ENCODE measurements around the gene ARHGAP25. TPM values are rescaled to one million over a fixed set of nuclear protein-coding genes. Genes with fewer than 3 reads are reported as not detected.
A peak's percentile ranks its signal among the peaks of the same experiment; 100 is the strongest.

ARHGAP25 gene
- total and polyA plus RNA-seq, 2 donors (not counting 1 experiment from before 2014, with no cell fraction given), result 2.7 to 5.8 TPM

DNA sequence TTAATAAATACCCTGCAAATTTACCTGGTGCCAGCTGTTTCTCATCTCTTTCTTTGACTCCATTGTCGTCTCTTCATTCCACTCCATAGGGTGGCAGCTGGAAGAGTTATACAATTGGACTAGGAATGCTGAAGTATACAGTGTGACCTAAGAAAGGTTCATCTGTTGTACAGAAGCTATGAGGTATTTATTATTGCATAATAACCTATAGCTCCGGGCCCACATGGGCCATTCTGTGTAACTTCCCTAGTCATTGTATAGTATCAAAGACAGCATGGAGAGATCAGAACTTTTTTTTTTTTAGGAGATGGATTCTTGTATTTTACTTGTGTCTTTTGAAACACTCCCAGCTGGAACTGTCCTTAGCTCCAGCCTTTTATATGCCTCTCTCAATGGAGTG is 110.4 kb downstream of the ARHGAP25 start:
- H3K9me3 ChIP-seq (ENCODE audit: control insufficient read depth, insufficient read depth, low read depth, low read length), result no peaks in the 10 kb centered on the region
- H3K27ac ChIP-seq (ENCODE audit: insufficient read depth, low read length), result no peak overlapping the region
- H2AFZ ChIP-seq (ENCODE audit: low read length), result no peak overlapping the region
- H3K4me1 ChIP-seq (ENCODE audit: control insufficient read depth, extremely low read depth, insufficient read depth, low read length), result no peaks in the 10 kb centered on the region
- TF ChIP-seq, protein P1, sequence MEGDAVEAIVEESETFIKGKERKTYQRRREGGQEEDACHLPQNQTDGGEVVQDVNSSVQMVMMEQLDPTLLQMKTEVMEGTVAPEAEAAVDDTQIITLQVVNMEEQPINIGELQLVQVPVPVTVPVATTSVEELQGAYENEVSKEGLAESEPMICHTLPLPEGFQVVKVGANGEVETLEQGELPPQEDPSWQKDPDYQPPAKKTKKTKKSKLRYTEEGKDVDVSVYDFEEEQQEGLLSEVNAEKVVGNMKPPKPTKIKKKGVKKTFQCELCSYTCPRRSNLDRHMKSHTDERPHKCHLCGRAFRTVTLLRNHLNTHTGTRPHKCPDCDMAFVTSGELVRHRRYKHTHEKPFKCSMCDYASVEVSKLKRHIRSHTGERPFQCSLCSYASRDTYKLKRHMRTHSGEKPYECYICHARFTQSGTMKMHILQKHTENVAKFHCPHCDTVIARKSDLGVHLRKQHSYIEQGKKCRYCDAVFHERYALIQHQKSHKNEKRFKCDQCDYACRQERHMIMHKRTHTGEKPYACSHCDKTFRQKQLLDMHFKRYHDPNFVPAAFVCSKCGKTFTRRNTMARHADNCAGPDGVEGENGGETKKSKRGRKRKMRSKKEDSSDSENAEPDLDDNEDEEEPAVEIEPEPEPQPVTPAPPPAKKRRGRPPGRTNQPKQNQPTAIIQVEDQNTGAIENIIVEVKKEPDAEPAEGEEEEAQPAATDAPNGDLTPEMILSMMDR (conservative IDR thresholded peaks at IDR 0.05 in 1 of 2, IDR thresholded peaks at IDR 0.05 in 1 of 2; ENCODE audit: low read depth in 1 of 2, low read length in 2 of 2), result no peak
- no peak for TF ChIP-seq EZH2 (IDR thresholded peaks at IDR 0.05; ENCODE audit: low read length, missing control alignments)
- no peak overlapping the region for H3K9ac ChIP-seq (ENCODE audit: insufficient read depth, low read length)
- no peaks in the 10 kb centered on the region for H4K20me1 ChIP-seq (ENCODE audit: control insufficient read depth, extremely low read depth, insufficient read depth, low read length)
- H3K27me3 ChIP-seq (ENCODE audit: control insufficient read depth, insufficient read depth, low read length), result peaks cover 10% of the 10 kb centered on the region
- H3K4me2 ChIP-seq (ENCODE audit: extremely low read depth, insufficient read depth, low read length), result no peak overlapping the region
- DNase-seq (ENCODE audit: low read depth in 2 of 2), result no peak
- H3K4me3 ChIP-seq (replicated peaks in 1 of 4; ENCODE audit: control extremely low read depth in 1 of 4, insufficient read depth in 1 of 4, low read depth in 3 of 4, low read length in 4 of 4), result no peak overlapping the region
- no peaks in the 10 kb centered on the region for H3K36me3 ChIP-seq (ENCODE audit: control insufficient read depth, insufficient read depth, low read length)
- H3K79me2 ChIP-seq (ENCODE audit: control insufficient read depth, insufficient read depth, low read length), result no peaks in the 10 kb centered on the region

DNA sequence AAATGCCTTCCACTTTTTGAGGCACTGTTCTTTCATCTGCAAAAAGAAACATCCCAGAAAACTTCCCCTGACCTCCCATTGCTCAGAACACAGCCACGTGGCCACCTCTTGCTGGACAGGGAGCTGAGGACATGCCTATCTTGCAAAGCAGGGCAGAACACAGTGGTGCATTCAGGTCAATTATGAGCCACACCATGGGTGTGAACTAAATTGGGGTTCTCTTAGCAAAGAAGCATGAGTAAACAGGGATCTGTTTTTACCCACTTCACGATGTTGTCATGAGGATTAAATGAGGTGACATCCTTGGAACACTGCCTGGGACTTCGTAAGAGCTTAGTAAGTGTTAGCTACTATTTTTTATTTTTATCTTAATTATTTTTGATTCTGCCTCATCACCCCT is 111.5 kb downstream of the ARHGAP25 start:
- Histone ChIP-seq H3K27ac (ENCODE audit: insufficient read depth, low read length) (no peak overlapping the region), H3K27me3 (ENCODE audit: control insufficient read depth, insufficient read depth, low read length) (peaks cover 13% of the 10 kb centered on the region)

DNA sequence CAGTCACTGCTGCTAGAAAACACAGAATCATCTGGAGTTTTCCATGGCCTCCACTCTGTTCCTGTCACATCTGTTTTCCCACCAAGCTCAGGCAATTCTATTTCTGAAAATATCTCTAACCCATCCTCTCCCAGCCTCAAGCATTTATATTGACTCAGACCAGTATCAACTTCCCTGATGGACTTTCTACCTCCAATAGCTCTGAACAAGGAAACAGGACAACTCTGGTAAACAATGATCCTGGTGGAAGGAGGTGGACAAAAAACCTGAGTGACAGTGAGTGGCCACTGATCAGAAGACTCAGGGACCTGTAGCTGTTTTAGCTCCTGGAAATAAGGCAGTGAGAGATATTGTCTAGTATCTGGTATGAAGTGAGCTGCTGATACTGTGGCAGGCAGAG is 113.1 kb downstream of the ARHGAP25 start:
- no peak overlapping the region for H3K27ac ChIP-seq (ENCODE audit: insufficient read depth, low read length)
- TF ChIP-seq, protein P1 (conservative IDR thresholded peaks at IDR 0.05 in 1 of 2, IDR thresholded peaks at IDR 0.05 in 1 of 2; ENCODE audit: low read depth in 1 of 2, low read length in 2 of 2), result no peak
- TF ChIP-seq EZH2 (IDR thresholded peaks at IDR 0.05; ENCODE audit: low read length, missing control alignments), result no peak

More for the DNA sequence above, 111.5 kb downstream of the ARHGAP25 start:
- Histone ChIP-seq H3K4me1 (ENCODE audit: control insufficient read depth, extremely low read depth, insufficient read depth, low read length) (no peaks in the 10 kb centered on the region), H3K4me3 (replicated peaks in 1 of 4; ENCODE audit: control extremely low read depth in 1 of 4, insufficient read depth in 1 of 4, low read depth in 3 of 4, low read length in 4 of 4) (no peak overlapping the region), H3K4me2 (ENCODE audit: extremely low read depth, insufficient read depth, low read length) (no peak overlapping the region), H3K9ac (ENCODE audit: insufficient read depth, low read length) (no peak overlapping the region), H4K20me1 (ENCODE audit: control insufficient read depth, extremely low read depth, insufficient read depth, low read length) (no peaks in the 10 kb centered on the region), H3K36me3 (ENCODE audit: control insufficient read depth, insufficient read depth, low read length) (no peaks in the 10 kb centered on the region), H2AFZ (ENCODE audit: low read length) (no peak overlapping the region), H3K9me3 (ENCODE audit: control insufficient read depth, insufficient read depth, low read depth, low read length) (no peaks in the 10 kb centered on the region), H3K79me2 (ENCODE audit: control insufficient read depth, insufficient read depth, low read length) (no peaks in the 10 kb centered on the region)
- DNase-seq (ENCODE audit: low read depth in 2 of 2), result peak in 1 of 2 donors; percentile 27
- TF ChIP-seq, protein P1 (conservative IDR thresholded peaks at IDR 0.05 in 1 of 2, IDR thresholded peaks at IDR 0.05 in 1 of 2; ENCODE audit: low read depth in 1 of 2, low read length in 2 of 2), result no peak
- TF ChIP-seq EZH2 (IDR thresholded peaks at IDR 0.05; ENCODE audit: low read length, missing control alignments), result no peak

More for the DNA sequence above, 113.1 kb downstream of the ARHGAP25 start:
- H2AFZ ChIP-seq (ENCODE audit: low read length), result no peak overlapping the region
- no peaks in the 10 kb centered on the region for H3K9me3 ChIP-seq (ENCODE audit: control insufficient read depth, insufficient read depth, low read depth, low read length)
- DNase-seq (ENCODE audit: low read depth in 2 of 2), result no peak
- peaks cover 13% of the 10 kb centered on the region for H3K27me3 ChIP-seq (ENCODE audit: control insufficient read depth, insufficient read depth, low read length)
- no peaks in the 10 kb centered on the region for H4K20me1 ChIP-seq (ENCODE audit: control insufficient read depth, extremely low read depth, insufficient read depth, low read length)
- no peak overlapping the region for H3K4me2 ChIP-seq (ENCODE audit: extremely low read depth, insufficient read depth, low read length)
- no peaks in the 10 kb centered on the region for H3K79me2 ChIP-seq (ENCODE audit: control insufficient read depth, insufficient read depth, low read length)
- H3K36me3 ChIP-seq (ENCODE audit: control insufficient read depth, insufficient read depth, low read length), result no peaks in the 10 kb centered on the region
- no peak overlapping the region for H3K9ac ChIP-seq (ENCODE audit: insufficient read depth, low read length)
- H3K4me1 ChIP-seq (ENCODE audit: control insufficient read depth, extremely low read depth, insufficient read depth, low read length), result no peaks in the 10 kb centered on the region
- H3K4me3 ChIP-seq (replicated peaks in 1 of 4; ENCODE audit: control extremely low read depth in 1 of 4, insufficient read depth in 1 of 4, low read depth in 3 of 4, low read length in 4 of 4), result no peak overlapping the region

Data from fibroblast of lung (primary cell).